WI38 (cell line): ENCODE measurements around the gene ADAT3.

Experiments used
- H3K4me3 ChIP-seq: 2 replicates; pipeline ENCODE4 v1.5.1; 2011; ENCODE audit warnings: low read depth, mild to moderate bottlenecking, control low read depth, low read length
- CTCF ChIP-seq: IDR thresholded peaks from 2 replicates; pipeline ENCODE4 v1.5.1; 2012; ENCODE audit warnings: low read depth, mild to moderate bottlenecking, control low read depth, low read length

The ADAT3 gene

GRCh38 chr19:1863328-1863637, 41.9 kb upstream of the ADAT3 start, which contains the start of gene KLF16:
Gene KLF16, minus strand, starts transcription at chr19:1863579. Its CDS starts 82 bp downstream, at chr19:1863497.
- H3K4me3 ChIP-seq: peak within 1 kb of the TSS; percentile 81
- TF ChIP-seq CTCF: no peak

GRCh38 chr19:1863638-1864479, 41.3 kb upstream of the ADAT3 start:
- peak overlapping the region; percentile 71 for H3K4me3 ChIP-seq
- no peak for TF ChIP-seq CTCF

- peak; percentile 59 for TF ChIP-seq CTCF
- peak overlapping the region; percentile 71 for H3K4me3 ChIP-seq
These were observed 40.6 kb upstream of the ADAT3 start for GRCh38 chr19:1864480-1865171.

GRCh38 chr19:1865172-1866010, 39.8 kb upstream of the ADAT3 start:
- H3K4me3 ChIP-seq: peak overlapping the region; percentile 71
- no peak for TF ChIP-seq CTCF

GRCh38 chr19:1866693-1867348, 38.4 kb upstream of the ADAT3 start:
- TF ChIP-seq CTCF: no peak
- no peak overlapping the region for H3K4me3 ChIP-seq

- no peak overlapping the region for H3K4me3 ChIP-seq
- no peak for TF ChIP-seq CTCF
These were observed 37.9 kb upstream of the ADAT3 start for GRCh38 chr19:1867349-1867724.
